NCI-H748 (cell line): Measurements from ENCODE around the gene TSPO2.
A peak's percentile ranks its signal among the peaks of the same experiment; 100 is the strongest.
"Not testable (repeated sequence)": the region's sequence is repeated elsewhere in the genome, so short reads cannot be mapped to it uniquely, and the experiment has no call there.

Source experiments
- DNase-seq: peaks from one replicate; lab custom pipeline; 2025; ENCODE audit not compliant: unreplicated experiment; lab: John Stamatoyannopoulos, UW

TSPO2 gene, protein sequence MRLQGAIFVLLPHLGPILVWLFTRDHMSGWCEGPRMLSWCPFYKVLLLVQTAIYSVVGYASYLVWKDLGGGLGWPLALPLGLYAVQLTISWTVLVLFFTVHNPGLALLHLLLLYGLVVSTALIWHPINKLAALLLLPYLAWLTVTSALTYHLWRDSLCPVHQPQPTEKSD

DNA sequence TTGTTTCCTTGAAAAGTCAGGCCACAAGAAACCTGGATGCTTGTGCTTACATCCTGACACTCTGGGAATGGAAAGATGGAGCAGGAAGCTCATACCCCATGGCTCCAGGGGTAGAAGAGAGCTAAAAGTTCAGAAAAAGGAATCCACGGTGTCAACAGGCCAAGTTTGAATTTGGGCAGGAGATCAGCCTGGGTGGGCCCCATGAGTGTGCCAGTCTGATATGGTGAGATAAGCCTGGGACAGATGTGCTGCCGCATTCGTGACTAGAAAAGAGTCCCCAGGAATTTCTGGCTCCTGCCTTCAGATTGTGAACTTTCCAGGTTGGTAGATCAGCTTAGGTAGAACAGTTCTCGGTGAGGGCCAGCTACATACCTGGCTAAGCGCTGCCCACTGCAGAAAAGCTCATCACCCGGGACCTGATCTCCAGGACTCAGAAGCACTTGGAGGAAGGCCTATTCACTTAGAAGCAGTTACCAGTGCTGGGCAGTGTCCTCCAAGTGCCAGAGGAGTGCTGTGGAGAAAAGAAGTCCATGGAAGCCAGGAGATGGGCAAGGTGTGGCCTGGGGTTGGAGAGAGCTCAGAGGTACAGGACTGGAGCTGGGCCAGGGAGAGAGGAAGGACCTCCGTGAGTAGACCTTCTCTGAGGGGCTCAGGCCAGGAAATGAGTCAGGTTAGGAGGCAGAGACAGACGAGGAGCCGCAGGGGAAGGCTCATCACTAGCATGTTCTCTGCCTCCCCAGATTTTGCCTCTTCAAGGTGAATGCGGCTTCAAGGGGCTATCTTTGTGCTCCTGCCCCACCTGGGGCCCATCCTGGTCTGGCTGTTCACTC lies at the start of gene TSPO2:
TSPO2 (plus strand) TSS at position 242 of the 830 bp plus-strand sequence; CDS start at position 761, 519 bp downstream.
- DNase-seq = no peak

DNA sequence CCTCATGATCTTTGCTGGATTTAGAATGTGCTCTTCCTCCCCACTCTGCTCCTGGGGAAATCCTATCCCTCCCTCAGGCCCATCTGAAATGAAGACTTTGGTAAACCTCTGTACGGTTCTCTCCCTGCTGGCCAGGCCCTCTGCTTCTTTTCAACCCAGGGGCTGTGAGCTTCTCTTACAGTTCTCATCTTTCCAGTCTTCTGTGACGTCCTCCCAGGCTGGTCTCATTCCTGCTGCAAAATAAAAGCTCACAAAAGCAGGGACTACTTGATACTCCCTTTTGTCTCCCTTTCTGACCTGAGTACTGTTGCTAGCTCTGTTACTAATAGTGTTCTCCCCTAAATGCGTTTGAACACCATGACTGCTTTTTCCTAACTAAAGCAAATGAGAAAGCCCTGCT lies 49.5 kb upstream of the TSPO2 start:
- no peak for DNase-seq

DNA sequence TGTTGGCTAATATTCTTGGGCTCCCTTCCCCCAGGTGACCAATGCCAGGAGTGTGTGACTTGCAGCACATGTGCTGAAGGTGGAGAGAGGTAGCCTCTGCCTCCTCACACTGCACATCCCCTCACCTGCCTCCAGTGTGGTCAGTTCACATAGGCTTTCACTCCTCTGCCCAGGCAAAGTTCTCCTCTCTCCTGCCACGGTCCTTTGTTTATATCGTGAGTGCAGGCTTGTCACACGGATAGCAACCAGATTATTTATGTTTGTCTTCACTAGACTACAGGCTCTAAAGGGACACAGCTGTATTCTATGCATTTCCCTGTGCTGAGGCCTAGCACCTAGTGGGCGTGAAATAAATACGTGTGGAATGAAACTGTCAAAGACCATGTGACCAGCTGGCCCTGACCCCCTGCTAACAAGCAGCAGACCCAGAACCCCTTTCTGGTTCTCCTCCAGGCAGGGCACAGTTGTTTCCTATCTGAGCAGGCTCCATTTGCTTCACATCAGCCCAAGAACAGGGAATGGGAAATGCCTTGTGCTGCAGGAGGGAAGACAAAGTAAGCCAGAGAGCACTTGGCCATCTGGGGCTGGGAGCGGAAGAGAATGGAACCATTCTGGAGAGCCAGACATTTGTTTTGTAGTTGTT lies 45.6 kb upstream of the TSPO2 start:
- peak; percentile 59 for DNase-seq

DNA sequence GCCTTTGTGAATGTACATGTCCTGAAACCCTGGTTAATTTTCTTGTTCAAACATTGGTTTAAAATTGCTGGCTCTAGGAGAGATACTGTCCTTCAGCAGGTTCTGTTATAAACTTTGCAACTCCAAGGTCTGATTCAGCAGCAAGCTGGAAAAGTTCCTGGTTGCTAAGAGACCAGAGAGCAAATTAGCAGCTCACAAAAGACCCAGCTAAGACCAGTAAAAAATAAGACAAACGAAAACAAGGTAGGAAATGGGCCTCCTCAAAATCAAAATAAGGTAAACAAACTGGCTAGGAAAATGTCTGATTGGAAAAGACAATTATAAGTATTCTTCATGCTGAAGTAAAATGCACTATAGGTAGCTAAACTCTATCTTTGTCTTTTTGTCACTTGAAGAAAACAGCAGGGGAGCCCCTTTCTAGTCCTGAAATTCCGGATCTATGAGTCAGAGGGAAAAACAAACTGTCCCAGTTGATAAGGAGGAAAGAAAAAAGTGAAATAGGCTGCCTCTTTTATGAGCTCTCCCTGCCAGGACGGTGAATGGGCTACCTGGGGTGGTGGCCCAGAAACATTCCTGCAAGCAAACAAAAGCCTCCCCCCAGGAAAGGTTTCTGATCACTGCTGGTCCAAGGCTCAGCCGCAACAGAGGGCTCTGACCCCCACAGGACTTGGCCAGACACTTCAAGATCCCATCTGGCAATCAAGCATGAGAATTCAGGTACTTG lies 44.9 kb upstream of the TSPO2 start:
- DNase-seq = peak; percentile 70

DNA sequence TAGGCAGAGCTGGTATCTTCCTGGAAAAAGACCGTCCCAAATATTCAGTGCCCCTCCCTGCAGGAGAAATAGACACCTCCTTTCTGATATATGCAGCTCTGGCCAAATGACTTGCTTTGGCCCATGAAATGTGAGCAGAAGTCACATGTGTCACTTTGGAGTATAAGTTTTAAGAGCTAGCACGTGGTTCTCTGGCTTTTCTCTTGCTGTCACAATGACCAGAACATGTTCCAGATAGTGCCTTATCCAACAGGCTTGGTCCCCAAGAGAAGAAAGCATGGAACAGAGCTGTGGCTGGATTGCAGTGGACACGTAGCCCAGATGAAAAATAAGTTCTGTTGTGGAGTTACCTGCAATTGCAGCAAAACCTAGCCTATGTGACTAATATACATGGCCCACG lies 43.6 kb upstream of the TSPO2 start:
- no peak for DNase-seq

DNA sequence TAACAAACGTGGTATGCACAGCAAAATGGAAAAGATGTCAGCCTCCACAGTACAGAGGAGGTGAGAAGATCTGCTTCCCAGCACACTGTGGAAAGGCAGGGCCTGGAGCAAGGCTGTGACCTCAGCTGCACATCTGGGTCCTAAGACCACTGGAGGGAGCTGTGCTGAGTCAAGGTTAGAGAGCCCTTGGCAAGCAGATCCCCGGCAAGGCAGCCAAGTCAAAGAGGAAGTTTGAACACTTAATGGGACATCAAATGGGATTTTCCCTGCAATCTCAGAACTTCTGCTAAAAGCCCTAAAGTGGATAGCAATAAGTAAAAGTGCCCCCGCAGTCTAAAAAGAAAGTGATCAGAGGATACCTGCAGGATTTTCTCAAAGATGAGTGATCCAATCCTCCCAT lies 42.7 kb upstream of the TSPO2 start:
- peak; percentile 36 for DNase-seq

DNA sequence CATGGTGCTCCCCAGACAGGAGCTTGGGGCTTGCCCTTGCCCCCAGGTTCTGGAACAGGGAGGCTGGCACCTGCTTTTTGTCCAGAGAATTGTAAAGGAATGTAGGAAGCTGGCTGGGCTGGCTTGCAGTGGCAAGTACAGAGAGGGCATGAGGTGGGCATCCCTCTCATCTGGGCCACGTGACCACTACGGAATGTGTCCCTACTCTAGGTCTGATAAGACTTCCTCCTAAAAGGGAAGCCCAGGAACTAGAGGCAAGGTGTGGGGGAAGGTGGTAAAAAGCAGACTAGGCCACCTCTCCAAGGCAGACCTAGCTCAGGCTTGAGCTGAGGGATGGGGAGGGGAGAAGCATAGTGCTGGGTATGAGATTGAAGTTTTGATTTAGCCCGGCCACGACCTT lies 42.0 kb upstream of the TSPO2 start:
- DNase-seq = no peak

DNA sequence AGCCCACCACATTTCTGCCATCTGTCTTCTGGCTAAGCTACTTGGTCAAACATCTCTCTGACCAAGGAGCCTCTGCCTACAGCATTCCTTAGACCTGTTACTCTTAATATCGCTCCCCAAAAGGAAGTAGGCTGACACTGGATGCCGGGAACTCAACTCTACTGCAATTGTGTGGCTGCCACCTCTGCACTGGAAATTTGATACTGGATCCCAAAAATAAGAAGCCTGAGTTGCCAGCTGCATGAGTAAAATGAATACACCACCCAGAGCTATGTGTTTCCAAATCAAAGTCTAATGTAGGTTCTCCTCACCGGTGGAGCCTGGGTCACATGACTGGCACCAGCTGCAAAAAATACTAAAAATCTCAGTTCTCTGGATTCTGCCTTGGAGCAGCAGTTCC lies 40.1 kb upstream of the TSPO2 start:
- no peak for DNase-seq

DNA sequence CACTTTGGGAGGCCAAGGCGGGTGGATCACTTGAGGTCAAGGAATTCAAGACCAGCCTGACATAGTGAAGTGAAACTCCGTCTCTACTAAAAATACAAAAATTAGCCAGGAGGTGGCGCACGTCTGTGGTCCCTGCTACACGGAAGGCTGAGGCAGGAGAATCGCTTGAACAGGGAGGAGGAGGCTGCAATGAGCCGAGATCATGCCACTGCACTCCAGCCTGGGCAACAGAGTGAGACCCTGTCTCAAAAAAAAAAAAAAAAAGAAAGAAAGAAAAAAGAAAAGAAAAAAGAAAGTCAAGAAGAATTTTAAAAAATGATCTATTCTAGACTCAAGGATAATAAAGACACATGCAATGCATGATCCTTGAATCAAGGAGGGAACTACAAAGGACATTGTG lies 36.0 kb upstream of the TSPO2 start:
- DNase-seq = peak; percentile 67

DNA sequence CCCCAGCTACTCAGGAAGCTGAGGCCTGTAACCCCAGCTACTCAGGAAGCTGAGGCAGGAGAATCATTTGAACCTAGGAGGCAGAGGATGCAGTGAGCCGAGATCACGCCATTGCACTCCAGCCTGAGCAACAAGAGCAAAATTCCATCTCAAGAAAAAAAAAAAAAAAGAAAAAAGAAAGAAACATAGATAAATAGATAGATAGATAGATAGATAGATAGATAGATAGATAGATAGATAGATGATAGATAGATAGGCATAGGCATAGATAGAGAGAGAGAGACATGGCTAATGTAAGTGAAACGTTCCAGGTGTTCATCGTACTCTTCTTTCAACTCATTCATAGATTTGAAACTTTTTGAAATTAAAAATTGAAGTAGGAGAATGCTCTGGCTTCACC lies 35.3 kb upstream of the TSPO2 start:
- DNase-seq = not testable (repeated sequence)

DNA sequence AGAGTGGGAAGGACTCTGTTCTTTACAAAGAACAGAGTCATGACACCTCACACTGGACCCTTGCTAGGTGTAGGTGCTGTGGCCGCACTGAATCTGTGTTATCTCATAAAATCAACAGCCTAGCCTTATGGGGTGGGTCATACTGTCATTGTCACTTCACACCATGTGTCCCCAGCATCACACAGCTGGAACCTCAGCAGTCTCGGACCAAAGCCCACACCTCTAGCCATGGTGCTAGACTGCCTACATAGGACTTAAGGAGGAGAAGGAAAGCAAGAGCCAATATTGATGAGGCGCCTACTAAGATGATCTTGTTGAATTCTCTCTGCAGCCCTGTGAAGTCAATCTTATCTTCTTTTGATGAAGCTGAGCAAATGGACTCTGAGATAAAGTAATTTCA lies 34.3 kb upstream of the TSPO2 start:
- no peak for DNase-seq

DNA sequence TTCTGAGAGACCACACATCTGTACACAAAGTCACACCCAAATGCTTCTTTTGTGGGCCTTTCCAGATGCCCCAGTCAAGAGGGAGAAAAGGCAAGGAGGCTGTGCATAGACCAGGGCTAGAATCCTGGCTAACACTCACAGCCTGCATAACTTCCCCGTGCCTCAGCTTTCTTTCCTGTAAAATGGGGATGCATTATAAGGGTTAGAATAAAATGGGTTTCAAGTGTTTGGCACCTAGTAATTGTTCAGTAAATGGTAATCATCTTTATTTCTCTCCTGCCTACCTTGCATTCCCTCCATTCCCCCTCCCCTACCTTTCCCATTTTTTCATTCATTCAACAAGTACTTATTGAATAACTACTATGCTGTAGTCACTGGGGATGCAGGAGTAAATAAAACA lies 32.6 kb upstream of the TSPO2 start:
- DNase-seq = no peak

DNA sequence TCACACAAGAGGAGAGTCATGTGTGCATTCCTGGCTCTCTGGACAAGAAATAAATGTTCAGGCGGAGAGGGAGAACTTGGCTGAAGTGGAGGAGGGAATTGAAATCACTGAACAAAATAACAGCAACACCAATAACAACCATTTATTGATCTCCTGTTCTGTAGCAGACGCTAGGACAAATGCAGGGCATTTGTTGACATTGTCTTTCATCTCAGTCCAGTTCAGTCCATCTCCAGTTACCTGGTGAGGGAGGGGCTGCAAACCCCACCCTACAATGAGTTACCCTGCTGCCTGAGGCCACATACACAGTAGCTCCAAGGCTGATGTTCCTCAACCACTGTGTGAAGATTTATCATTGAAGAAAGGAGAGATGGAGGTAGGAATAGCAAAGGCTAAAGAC lies 30.6 kb upstream of the TSPO2 start:
- no peak for DNase-seq

DNA sequence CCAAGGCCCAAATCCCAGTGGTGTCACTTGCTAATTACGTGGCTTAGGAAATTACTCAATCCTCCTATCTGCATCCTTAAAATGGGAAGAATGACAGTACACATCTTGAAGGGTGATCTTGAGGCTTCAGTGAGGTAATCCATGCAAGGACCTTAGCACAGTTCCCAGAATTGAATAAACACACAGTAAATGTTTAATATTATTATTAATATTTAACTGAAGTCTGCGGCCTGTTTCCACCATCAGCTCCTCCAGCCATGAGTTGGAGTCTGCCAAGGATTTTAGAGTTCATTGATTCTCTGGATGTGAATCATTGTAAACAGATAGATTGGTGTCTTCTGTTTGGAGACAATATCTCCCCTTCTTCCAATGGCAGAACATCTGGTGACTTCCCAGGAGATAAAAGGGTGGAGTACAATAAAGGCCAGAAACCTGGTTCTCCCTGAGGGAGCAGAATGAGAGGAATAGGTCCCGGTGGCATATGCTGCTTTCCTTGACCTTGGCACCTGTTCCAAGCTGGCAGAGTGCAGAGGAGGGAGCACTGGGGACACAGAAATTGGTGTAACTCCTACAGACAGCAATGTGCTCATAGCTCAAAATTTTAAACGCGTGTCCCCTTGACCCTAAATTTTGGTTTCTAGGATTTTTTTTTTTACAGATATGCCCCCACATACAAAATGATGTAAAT lies 28.7 kb upstream of the TSPO2 start:
- no peak for DNase-seq

DNA sequence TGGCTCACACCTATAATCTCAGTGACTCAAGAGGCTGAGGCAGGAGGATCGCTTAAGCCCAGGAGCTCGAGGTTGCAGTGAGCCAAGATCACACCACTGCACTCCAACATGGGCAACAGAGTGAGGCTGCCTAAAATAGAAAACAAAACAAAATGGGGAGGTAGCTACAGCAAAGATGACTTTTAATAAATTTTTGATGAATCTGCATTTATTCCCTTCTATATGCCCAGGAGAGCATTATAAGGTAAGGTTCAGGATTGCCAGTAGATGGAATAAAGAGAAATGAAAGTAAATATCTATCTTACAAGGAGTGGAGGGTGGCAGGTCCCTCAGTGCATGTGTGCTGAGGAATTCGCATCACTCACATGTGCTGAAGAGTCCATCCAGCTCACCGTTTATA lies 27.5 kb upstream of the TSPO2 start:
- DNase-seq = no peak

DNA sequence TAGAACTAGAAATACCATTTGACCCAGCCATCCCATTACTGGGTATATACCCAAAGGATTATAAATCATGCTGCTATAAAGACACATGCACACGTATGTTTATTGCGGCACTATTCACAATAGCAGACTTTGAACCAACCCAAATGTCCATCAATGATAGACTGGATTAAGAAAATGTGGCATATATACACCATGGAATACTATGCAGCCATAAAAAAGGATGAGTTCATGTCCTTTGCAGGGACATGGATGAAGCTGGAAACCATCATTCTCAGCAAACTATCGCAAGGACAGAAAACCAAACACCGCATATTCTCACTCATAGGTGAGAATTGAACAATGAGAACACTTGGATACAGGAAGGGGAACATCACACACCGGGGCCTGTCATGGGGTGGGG lies 26.4 kb upstream of the TSPO2 start:
- not testable (repeated sequence) for DNase-seq

DNA sequence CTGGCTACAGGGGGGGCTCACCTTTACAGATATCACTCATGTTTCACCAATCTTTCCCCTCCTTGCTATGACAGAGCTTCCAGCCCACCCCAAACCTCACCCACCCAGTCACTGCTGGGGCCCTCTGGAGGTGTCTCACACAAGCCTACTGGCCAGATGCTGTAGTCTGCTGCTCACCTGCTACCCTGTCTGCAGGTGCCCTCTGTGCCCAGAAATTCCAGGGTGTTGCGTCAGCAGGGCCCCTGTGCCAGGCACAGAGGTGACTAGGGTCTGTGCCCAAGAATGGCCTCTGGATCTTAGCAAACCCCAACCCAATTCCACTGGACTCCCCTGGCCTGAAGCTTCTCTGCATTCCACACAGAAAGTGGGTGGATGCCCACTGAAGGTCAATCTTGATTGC lies 24.6 kb upstream of the TSPO2 start:
- DNase-seq = no peak

DNA sequence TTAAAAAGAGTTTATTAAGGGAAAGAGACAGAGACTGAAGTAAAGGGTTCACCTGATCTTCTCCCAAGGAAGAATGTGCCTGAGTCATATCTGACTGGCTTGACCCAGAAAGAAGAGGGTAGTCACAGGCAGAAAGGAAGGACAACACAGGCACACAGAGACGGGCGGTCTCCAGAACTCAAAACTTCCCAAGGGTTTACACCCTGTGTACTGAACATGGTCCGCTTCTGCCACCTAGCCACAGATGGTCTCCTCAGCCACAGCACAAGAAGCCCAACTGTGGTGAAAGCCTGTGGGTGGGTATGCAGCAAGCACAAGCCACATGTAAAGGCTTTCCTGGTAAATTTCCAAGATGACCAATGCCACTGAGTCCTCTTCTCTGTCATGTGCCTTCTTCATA lies 20.4 kb upstream of the TSPO2 start:
- DNase-seq = peak; percentile 37

DNA sequence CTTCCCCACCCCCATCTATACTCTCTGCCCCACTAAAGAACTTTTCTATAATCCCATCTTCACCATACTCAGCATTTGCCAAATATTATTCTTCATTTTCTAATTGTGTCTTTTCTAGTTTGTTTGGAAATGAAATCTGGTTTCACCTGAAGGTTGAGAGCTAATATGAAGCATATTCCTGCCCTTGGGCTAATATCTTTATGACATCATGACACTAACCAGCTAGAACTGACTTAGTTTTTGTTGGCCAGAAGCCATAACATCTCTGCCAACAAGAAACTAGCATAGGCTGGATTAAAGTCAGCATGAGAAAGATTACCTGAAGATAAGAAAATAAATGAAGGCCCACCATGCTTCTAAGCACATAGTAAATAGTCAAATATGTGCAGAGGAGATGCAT lies 20.0 kb upstream of the TSPO2 start:
- DNase-seq = no peak

DNA sequence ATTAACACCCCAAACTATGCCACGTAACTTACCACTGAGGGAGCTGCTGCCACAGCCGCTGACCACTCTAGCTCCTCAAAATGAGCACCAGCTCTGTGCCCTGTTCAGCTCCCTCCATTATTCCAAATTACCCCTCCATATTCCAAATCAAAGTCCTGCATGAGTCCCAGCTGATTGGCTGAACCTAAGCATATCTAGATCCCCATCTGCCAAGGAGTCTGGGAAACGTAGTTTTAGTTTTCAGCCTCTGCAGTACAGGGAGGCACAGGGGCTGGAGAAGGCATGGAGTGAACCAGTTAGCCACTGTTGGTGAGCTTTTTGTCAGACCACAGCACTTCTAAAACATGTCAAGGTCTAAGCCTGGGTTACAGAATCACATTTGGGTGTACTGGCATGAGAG lies 19.2 kb upstream of the TSPO2 start:
- no peak for DNase-seq

DNA sequence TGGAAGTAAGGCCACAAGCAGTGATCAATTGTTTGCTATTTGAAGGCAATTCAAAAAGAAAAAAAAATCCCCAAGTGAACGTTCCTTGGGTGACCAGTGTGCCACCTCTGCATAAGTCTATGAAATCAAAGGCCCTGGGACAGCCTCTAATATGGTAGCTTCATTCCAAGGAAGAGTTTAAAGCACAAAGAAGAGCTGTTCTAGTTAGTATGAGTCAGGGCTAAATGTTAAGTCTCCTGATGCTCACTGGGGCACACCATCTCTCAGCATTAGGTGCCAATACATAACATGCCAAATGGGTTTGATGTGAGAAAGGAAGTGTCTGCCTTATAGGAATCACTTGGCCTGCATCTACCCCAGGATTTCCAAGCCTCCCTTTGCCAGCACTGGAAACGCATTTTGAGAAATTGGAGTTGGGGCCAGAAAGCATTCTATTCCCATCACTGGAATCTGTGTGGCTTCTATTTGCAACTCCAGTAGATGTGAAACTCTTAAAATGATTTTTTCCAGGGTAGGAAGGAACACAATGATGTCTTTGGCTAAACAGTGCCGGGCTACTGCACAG lies 16.2 kb upstream of the TSPO2 start:
- DNase-seq = no peak
